ENCODE data around the gene TTC4.

DNA sequence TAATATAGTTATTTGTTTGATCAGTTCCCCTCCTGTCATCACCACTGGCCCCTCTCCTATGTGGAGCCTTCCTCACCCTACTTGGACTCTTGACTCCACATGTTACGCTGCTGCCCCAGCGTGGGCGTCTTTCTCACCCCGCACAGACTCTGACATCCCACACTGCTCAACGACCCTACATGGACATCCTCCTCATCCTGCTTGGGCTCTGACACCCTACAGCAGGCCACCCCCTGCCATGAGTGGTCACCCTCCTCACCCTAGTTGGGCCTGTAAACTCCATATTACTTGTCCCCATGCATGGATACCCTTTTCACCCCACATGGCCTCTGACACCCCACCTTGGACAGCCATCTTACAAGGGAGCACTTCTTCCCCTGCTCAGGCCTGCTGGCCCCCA lies 21.0 kb downstream of the TTC4 start:
- TF ChIP-seq, protein P1, sequence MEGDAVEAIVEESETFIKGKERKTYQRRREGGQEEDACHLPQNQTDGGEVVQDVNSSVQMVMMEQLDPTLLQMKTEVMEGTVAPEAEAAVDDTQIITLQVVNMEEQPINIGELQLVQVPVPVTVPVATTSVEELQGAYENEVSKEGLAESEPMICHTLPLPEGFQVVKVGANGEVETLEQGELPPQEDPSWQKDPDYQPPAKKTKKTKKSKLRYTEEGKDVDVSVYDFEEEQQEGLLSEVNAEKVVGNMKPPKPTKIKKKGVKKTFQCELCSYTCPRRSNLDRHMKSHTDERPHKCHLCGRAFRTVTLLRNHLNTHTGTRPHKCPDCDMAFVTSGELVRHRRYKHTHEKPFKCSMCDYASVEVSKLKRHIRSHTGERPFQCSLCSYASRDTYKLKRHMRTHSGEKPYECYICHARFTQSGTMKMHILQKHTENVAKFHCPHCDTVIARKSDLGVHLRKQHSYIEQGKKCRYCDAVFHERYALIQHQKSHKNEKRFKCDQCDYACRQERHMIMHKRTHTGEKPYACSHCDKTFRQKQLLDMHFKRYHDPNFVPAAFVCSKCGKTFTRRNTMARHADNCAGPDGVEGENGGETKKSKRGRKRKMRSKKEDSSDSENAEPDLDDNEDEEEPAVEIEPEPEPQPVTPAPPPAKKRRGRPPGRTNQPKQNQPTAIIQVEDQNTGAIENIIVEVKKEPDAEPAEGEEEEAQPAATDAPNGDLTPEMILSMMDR (conservative IDR thresholded peaks at IDR 0.05; ENCODE audit: low read depth, low read length) = no peak
- TF ChIP-seq EZH2 (IDR thresholded peaks at IDR 0.05; ENCODE audit: borderline replicate concordance, low read depth, low read length, poor library complexity, severe bottlenecking) = no peak
